AG10803 (cell line): Measurements from ENCODE around the gene THSD4.

ENCODE experiments used
- DNase-seq: peaks from one replicate; pipeline ENCODE4 v3.0.0; 2010; ENCODE audit warnings: low read depth
- H3K4me3 ChIP-seq: 2 replicates; pipeline ENCODE4 v1.5.1; 2011; ENCODE audit warnings: mild to moderate bottlenecking, low read length, control low read depth
- TF ChIP-seq, protein P1 (sequence below): conservative IDR thresholded peaks from 2 replicates; pipeline ENCODE4 v1.5.1; 2011; ENCODE audit warnings: mild to moderate bottlenecking, low read length, control low read depth, inconsistent platforms

The THSD4 gene

DNA sequence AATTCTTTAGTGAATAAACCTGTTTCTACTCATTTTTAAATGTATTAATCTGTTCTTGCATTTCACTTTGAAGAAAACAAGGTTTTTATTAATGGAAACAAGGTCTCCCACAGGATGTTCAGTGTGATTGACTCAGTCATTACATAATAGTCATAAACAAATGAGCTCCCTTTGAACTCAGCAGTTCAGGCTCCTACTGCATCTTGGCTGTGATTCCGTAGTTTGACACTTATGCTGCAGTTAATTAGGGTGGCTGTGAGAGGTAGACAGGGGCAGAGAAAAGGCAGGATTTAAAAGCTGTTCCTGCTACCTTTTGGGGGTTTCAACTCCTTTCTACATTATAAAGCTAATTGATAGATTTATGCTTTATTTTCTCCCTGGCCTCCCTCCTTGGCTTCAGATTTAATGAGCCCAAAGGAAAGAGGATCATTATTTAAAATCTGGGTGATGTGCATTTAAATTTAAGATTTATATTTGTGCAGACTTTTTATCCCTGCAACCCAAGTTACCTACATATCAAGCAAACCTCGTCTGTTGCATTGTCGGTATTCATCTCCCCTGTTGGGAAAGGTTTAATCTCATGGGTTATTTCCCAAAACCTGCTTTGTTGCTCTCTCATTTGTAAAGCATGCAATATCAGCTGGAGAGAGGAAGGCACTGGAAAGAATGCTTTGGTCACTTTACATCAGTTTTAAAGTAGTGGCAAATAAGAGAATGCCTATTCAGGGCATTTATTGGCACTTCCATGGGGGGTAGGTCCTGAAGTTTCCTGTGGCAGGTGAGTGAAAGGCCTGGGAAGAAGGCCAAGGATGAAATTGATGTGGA, 350.1 kb downstream of the THSD4 start:
- H3K4me3 ChIP-seq: no peak overlapping the region
- DNase-seq: no peak
- TF ChIP-seq, protein P1, sequence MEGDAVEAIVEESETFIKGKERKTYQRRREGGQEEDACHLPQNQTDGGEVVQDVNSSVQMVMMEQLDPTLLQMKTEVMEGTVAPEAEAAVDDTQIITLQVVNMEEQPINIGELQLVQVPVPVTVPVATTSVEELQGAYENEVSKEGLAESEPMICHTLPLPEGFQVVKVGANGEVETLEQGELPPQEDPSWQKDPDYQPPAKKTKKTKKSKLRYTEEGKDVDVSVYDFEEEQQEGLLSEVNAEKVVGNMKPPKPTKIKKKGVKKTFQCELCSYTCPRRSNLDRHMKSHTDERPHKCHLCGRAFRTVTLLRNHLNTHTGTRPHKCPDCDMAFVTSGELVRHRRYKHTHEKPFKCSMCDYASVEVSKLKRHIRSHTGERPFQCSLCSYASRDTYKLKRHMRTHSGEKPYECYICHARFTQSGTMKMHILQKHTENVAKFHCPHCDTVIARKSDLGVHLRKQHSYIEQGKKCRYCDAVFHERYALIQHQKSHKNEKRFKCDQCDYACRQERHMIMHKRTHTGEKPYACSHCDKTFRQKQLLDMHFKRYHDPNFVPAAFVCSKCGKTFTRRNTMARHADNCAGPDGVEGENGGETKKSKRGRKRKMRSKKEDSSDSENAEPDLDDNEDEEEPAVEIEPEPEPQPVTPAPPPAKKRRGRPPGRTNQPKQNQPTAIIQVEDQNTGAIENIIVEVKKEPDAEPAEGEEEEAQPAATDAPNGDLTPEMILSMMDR: no peak

DNA sequence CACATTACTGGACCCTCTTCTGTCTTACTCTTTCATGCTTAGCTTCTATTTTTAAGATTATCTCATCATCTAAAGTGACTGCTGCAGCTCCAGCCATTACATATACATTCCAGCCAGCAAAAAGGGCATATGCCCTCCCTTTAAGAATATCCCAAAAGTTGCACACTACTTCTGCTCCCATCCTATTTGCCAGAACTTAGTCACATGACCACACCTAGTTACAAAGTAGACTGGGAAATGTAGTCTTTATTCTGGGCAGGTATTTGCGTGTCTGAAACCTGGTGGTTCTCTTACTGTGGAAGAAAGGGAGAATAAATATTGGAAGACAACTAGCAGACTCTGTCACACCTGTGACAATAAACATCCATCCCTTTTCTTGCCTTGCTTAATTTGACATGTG, 353.4 kb downstream of the THSD4 start:
- no peak for DNase-seq
- no peak overlapping the region for H3K4me3 ChIP-seq
- TF ChIP-seq, protein P1: no peak

DNA sequence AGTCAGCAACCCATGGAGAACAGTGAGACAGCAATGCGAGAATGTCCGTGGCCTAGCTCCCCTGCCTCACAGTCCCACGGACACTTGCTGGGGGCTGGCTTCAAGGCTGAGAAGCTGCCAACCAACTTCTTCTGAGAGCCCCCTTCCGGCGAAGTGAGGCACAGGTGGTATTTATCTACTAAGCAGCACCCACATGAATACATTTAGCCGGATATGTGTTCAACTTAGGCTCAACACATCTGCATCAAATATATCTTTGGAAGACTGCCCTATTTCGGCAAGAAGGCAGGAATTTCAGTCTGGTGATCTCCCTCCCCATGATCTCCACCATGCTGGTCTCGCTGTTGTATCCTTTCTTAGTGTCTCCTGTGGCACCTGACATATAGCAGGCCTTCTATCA, 354.1 kb downstream of the THSD4 start:
- DNase-seq: peak; percentile 78
- H3K4me3 ChIP-seq: no peak overlapping the region
- TF ChIP-seq, protein P1: peak; percentile 41

DNA sequence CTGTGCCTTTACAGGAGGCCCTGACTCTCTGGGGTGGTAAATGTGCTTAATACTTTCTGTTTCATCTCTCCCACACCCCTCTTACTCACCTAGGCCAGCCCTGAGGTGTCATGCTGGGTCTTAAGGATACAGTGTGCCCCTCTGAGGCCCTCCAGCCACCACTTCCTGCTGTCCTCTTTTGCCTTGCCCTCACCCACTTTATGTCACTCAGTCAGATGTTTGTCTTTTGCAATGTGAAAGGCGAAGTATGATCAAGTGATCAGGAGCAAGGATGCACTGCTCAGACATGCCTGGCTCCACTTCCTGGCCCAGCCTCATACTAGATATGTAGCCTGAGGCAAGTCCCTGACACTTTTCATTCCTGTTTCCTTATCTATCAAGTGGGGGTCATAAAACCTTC, 356.1 kb downstream of the THSD4 start:
- TF ChIP-seq, protein P1: no peak
- no peak overlapping the region for H3K4me3 ChIP-seq
- DNase-seq: no peak

DNA sequence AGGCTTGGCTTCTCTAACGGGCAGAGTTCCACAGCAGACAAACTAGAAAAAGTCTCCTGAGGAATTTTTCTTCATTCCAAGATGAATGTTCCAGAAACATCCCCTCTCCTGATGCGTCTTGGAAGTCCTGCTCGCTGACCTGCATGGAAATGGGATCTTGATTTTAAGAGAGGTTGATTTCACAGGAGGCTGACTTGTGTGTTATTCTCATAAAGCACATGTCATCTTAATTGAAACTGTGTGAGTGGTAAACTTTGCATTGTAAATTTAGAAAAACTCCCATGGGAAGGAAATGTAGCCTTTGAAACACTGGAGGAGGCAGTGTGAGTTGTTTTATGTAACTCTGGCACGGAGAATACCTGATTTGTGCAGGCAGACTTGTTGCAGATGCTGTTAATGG, 357.3 kb downstream of the THSD4 start:
- TF ChIP-seq, protein P1: no peak
- no peak for DNase-seq
- H3K4me3 ChIP-seq: no peak overlapping the region

DNA sequence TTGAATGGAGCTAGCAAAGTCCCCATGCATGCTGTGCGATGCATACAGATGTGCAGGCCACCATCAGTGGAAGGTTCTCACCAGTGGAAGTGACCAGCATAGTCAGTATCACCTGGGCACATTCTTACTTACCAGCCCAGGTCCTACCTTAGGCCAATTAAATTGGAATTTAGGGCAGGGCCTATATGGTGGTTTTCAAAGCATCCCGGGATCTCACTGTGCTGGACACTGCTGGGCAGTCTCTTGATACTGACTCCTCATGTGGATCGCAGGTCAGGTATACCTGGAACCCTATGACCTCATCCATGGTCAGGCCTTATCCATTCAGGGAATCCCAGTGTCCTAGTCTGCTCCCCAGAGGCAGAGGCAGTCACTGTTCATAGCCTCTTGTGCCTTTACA, 358.5 kb downstream of the THSD4 start:
- TF ChIP-seq, protein P1: no peak
- DNase-seq: no peak
- no peak overlapping the region for H3K4me3 ChIP-seq

DNA sequence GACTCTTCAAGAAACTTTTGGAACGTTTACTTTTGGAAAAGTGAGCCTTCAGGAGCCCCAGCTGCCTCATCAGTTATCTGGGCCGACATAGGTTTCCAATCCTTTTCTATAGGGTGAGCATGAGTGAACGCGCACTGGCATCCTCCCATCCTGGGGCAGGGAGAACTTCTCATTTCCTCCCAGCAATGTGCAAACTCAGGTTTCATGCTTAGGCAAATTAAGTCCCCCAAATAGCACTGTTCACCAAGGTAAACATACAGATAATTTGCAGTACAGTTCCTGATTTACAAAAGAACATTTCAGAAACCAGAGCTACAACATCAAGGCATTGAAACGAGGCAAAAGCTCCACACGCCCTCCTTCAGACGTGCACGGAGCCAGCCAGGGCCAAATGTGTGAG, 361.6 kb downstream of the THSD4 start:
- DNase-seq: no peak
- no peak overlapping the region for H3K4me3 ChIP-seq
- TF ChIP-seq, protein P1: no peak
